HG03354 (cell line): ENCODE results near the gene JAKMIP1.

ENCODE experiments used
- ATAC-seq: cut with Tn5 transposase; IDR thresholded peaks from one replicate; pipeline ENCODE4 v1.9.1; 2021; ENCODE audit warnings: mild to moderate bottlenecking; ENCODE audit not compliant: unreplicated experiment, poor library complexity, severe bottlenecking

JAKMIP1 gene

DNA sequence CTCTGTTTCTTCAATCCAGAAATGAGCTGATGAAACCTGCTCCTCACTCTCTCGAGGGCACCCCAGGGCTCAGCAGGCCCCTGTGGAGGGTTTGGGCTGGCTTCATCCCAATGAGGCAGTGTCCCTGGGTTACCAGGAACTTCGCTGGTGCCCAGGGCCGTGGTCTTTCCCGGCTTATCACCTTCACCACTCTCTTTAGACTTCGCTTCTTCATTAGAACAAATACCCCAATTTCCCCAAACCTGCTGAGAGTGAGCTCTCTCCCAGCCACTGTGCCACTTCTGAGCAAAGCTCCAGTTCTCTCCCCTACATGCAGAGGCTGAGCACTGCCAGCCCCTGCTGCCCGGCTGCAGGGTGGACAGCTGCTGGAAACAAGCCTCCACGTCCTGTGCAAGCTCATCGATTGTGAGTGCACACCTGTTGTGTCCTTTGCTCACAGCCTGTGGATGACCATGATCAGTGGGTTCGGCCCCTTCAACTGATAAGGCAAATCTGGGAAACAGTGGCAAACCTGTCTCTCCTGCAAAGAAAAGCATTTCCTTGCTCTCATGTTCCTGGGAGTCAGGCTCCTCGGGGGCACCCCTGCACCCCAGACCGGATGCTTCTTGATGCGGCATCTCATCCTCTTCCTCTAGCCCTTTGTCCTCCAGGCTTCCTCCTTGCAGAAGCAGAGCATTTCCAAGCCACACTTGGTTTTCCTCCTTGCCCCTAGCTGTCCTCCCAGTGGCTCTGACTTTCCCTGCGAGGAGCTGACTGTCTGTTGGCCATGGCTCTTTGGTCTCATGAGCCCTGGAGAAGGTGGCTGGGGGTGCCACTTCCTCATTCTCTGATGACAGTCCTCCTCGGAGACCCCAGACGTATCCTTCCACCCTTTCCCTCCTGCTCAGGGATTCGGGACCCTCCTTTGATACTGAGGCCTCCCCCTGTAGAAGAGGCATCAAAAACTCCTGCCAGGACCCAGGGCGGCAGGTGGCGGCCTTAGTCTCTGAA is 210.8 kb downstream of the JAKMIP1 start:
- no peak for ATAC-seq

DNA sequence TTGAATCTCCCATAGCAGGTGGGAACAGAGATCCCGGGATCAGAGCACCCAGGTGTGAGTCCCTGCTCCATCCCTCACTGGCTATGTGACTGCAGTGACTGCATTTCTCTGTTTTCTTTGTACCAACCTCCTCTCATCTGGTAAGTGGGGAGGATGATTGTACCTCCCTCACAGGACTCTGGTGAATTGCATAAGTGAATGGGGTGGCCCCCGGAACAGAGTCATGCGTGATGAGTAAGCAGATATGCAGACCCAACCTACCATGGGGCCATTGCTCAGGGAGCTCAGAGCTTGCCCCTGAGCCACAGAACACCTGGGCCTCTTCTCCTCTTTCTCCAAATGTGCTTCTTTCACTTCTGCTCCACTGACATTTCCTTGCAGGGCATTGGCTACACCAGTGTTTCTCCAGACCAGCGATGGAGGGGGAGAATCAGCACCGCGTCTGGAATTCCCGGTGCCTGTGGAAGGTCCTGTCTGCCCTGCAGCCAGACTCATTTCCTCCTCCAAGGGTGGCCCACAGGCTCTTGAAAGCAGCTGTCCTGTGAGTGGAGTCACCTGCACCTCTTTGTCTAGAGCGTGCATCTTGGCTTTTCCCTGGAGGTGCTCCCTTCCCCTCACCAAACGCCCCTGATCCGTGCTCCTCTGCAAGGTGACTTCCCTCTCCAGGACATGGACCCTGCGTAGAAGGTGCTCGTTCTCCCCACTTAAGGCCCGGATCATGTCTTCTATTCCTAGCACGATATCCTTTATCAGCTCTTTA is 212.1 kb downstream of the JAKMIP1 start:
- no peak for ATAC-seq

DNA sequence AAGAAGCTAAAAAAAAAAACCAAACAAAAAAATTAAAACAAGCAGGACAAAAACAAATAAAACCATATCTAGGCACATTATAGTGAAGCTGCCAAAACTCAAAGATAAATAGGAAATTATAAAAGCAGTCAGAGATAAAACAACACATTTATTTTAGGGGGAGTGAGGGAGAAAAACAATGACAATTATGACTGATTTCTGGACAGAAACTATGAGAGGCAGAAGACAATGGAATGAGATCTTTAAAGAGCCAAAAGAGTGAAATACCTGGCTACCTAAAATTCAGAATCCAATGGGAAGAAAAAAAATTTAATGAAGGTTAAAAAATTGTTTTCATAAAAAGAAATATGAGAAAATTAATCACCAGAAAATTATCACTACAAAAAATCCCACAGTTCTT is 215.5 kb downstream of the JAKMIP1 start:
- no peak for ATAC-seq

DNA sequence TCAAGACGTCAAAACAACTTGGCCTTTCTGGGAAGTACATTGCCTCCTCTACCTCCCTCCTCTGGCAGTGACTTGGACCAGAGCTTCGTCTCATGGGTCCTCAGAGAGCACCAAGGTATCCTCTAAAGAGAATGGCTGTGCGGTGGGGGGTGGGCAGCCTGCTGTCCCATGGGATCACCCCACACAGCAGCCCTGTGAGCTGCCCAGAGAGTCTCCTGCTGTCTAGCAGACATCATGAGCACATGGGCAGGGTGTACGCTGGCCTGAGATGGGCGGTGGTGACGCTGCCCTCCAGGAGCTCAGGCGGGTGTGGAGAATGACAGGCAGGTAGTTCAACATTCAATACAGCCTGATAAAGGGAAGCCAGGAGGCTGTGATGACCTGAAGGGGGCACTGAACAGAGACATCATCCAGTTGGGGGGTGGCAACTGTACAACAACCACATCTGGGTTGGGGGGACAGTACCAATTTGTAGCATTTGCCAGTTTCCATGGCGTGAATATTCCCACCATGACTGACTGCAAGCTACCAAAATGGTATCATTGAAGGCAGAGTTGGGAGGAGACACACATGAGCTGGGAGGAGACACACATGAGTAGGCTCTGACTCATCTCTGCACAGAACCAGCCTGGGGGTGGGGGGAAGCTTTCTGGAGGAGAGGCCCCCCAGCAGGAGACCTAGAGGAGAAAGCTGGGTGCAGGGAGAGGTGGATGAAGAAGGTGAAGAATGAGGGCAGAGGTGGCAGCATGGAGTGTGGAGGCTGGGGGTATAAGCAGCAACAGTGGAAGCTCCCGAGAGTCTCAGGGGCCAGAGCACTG is 218.0 kb downstream of the JAKMIP1 start:
- no peak for ATAC-seq

DNA sequence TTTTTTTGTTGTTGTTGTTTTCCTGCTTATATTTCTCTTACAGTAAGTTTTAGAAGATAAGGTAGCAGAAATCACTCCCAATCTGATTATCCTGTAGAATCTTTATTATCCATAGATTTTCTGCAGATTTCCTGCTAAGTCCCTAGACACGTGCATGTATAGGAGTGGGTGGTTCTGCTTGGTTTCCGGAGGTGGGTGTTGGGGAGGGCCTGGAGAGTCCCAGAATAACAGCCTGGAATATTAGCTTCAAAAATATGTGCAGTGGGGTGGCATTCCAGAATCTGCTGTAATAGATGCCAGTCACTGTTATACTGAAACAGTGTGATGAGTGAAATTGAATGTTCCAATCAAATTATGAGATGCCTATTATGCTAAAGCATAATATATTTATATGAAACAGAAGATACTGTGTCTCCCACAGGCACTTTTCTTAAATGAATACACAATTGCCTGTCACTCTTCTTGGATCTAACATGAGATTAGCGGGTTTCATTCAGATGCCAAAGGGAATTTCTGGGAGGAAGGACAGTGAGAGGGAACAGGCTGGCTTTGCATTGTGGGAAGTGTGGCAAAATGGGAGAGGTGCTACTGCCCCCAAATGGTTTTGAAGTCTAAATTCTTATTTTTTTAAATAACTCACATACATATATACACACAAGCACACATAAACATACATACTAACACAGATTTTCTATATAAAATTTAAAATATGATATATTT is 219.8 kb downstream of the JAKMIP1 start:
- no peak for ATAC-seq

DNA sequence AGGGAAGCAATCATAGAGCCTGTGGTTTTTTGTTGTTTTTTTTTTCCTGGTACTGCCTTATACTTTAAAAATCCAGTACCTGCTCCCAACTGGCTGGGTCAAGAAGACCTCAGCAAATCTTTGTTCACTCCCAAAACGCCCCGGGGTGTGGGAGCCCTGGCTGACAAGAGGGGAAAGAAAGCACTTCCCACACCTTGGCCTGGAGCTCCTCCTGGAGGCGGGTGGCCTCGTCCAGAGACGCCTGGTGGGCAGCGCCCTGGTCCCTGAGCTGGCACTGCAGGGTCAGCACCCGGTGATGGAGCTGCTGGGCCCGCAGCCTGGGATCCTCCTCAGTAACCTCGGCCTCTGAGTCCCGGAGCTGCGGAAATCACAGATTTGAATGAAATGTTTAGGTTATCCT is 220.4 kb downstream of the JAKMIP1 start:
- no peak for ATAC-seq

DNA sequence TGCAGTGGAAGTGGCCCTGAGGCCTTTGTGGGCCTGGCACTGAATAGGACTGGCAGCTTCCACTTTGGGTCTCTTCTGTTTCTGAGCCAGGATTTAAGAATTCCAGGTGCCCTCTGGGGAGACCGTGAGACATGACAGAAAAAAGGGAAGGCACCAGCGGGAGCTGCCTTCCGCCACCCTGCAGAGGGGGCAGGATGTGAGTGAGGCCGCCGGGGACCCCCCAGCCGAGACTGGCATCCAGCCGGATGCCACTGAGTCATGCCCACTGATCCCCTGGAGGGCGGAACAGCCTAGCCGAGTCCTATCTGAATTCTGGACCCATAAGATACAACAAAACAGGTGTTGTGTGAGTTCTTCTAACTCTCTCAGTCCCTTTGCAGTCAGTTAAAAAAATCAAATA is 223.4 kb downstream of the JAKMIP1 start:
- no peak for ATAC-seq

DNA sequence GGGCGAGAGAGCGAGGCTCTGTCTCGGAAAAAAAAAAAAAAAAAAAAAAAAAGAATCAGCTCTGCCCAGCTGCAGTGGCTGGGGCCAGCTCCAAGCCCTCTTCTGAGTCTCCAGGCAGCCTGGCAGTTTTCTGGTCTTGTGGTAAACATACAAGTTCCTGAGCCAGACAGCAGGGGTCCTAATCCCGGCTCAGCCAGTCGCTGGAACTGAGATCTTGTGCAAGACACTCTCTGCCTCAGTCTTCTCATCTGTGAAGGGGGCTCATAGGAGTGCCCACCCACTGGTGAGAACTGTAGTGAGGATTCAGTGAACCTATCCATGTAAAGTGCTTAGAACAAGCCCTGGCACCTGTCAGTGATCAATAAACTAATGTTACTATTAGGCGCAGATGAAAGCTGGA is 223.9 kb downstream of the JAKMIP1 start:
- no peak for ATAC-seq
